H9 (cell line): ENCODE measurements around the gene MAP3K5. TPM values are rescaled to one million over a fixed set of nuclear protein-coding genes. Genes with fewer than 3 reads are reported as not detected.

Experiments used
- DNase-seq: peaks from one replicate; pipeline ENCODE4 v3.0.0-alpha.2; 2017
- H2AFZ ChIP-seq: one replicate; pipeline ENCODE4 v1.6.1; 2013; ENCODE audit warnings: mild to moderate bottlenecking, low read length, control low read depth, moderate library complexity
- H2AK5ac ChIP-seq: 2 replicates; pipeline ENCODE4 v1.6.1; 2013; ENCODE audit warnings: low read length, control low read depth, mixed read lengths; ENCODE audit not compliant: insufficient read length
- H2BK120ac ChIP-seq: one replicate; pipeline ENCODE4 v1.6.1; 2013; ENCODE audit warnings: low read depth, mild to moderate bottlenecking, low read length, control low read depth, inconsistent platforms; ENCODE audit not compliant: poor library complexity, severe bottlenecking
- H2BK12ac ChIP-seq: 2 replicates; pipeline ENCODE4 v1.6.1; 2013; ENCODE audit warnings: low read length, control low read depth, mixed read lengths, low read depth; ENCODE audit not compliant: insufficient read length
- H2BK15ac ChIP-seq: 2 replicates; pipeline ENCODE4 v1.6.1; 2013; ENCODE audit warnings: low read depth, low read length, control low read depth
- H2BK20ac ChIP-seq: one replicate; pipeline ENCODE4 v1.6.1; 2013; ENCODE audit warnings: low read depth, mild to moderate bottlenecking, low read length, control low read depth, inconsistent platforms; ENCODE audit not compliant: poor library complexity, severe bottlenecking
- H2BK5ac ChIP-seq: 2 replicates; pipeline ENCODE4 v1.6.1; 2013; ENCODE audit warnings: low read length, control low read depth, mixed read lengths; ENCODE audit not compliant: insufficient read length
- H3K14ac ChIP-seq: 2 replicates; pipeline ENCODE4 v1.6.1; 2013; ENCODE audit warnings: low read length, control low read depth; ENCODE audit not compliant: insufficient read depth
- H3K18ac ChIP-seq: 2 replicates; pipeline ENCODE4 v1.6.1; 2013; ENCODE audit warnings: low read depth, mild to moderate bottlenecking, mixed read lengths, low read length, control low read depth; ENCODE audit not compliant: insufficient read length
- H3K23ac ChIP-seq: 2 replicates; pipeline ENCODE4 v1.6.1; 2013; ENCODE audit warnings: low read length, control low read depth, mixed read lengths, low read depth; ENCODE audit not compliant: insufficient read length
- H3K23me2 ChIP-seq: 2 replicates; pipeline ENCODE4 v1.6.1; 2013; ENCODE audit warnings: low read depth, mild to moderate bottlenecking, mixed read lengths, low read length, control low read depth; ENCODE audit not compliant: insufficient read length, poor library complexity, severe bottlenecking
- H3K27ac ChIP-seq: 2 replicates; pipeline ENCODE4 v1.5.1; 2013; ENCODE audit warnings: low read length, control low read depth, mixed read lengths, low read depth; ENCODE audit not compliant: insufficient read length
- H3K27me3 ChIP-seq: 2 replicates; pipeline ENCODE4 v1.6.1; 2013; ENCODE audit warnings: low read length, control low read depth, inconsistent platforms; ENCODE audit not compliant: insufficient read depth
- H3K4ac ChIP-seq: 2 replicates; pipeline ENCODE4 v1.6.1; 2013; ENCODE audit warnings: low read depth, mild to moderate bottlenecking, control low read depth, inconsistent platforms, low read length, moderate library complexity
- H3K4me1 ChIP-seq: 2 replicates; pipeline ENCODE4 v1.6.1; 2013; ENCODE audit warnings: low read length, control low read depth, inconsistent platforms; ENCODE audit not compliant: insufficient read depth
- H3K4me2 ChIP-seq: 2 replicates; pipeline ENCODE4 v1.6.1; 2013; ENCODE audit warnings: low read length, control low read depth, mixed read lengths; ENCODE audit not compliant: insufficient read length, insufficient read depth
- H3K56ac ChIP-seq: 2 replicates; pipeline ENCODE4 v1.6.1; 2013; ENCODE audit warnings: low read depth, mild to moderate bottlenecking, mixed read lengths, low read length, control low read depth; ENCODE audit not compliant: insufficient read length
- H3K79me1 ChIP-seq: 2 replicates; pipeline ENCODE4 v1.6.1; 2013; ENCODE audit warnings: low read depth, mild to moderate bottlenecking, moderate library complexity, low read length, control low read depth, inconsistent platforms; ENCODE audit not compliant: insufficient read depth, poor library complexity, severe bottlenecking
- H3K79me2 ChIP-seq: 2 replicates; pipeline ENCODE4 v1.6.1; 2013; ENCODE audit warnings: low read length, control low read depth, inconsistent platforms; ENCODE audit not compliant: insufficient read depth
- H3K9ac ChIP-seq: 2 replicates; pipeline ENCODE4 v1.6.1; 2013; ENCODE audit warnings: low read length, control low read depth, mixed read lengths; ENCODE audit not compliant: insufficient read length; ENCODE audit errors: extremely low read depth
- H3K9me3 ChIP-seq: one replicate; pipeline ENCODE4 v1.6.1; 2013; ENCODE audit warnings: low read depth, low read length, inconsistent platforms; ENCODE audit not compliant: control insufficient read depth
- H3T11ph ChIP-seq: one replicate; pipeline ENCODE4 v1.6.1; 2013; ENCODE audit warnings: mild to moderate bottlenecking, low read length, control low read depth, inconsistent platforms
- H4K20me1 ChIP-seq: one replicate; pipeline ENCODE4 v1.6.1; 2013; ENCODE audit not compliant: control insufficient read depth, insufficient read length, insufficient read depth
- H4K5ac ChIP-seq: 2 replicates; pipeline ENCODE4 v1.6.1; 2013; ENCODE audit warnings: low read depth, mild to moderate bottlenecking, mixed read lengths, low read length, control low read depth; ENCODE audit not compliant: insufficient read length
- H4K8ac ChIP-seq: replicated peaks from 2 replicates; pipeline ENCODE4 v1.6.1; 2013; ENCODE audit warnings: low read length, control low read depth, mixed read lengths, low read depth; ENCODE audit not compliant: insufficient read length
- H4K91ac ChIP-seq: 2 replicates; pipeline ENCODE4 v1.6.1; 2013; ENCODE audit warnings: low read depth, mild to moderate bottlenecking, moderate library complexity, mixed read lengths, low read length, control low read depth; ENCODE audit not compliant: insufficient read length
- H3K27ac Mint-ChIP-seq, 3 experiments: 2 replicates in 2 of 3; 3 replicates in 1 of 3; pipeline ENCODE4 v1.8.0; 2020 to 2021; ENCODE audit warnings: mixed read lengths in 3 of 3, mild to moderate bottlenecking in 1 of 3, moderate library complexity in 1 of 3
- H3K27me3 Mint-ChIP-seq: 2 replicates; pipeline ENCODE4 v1.8.0; 2021; ENCODE audit warnings: low read depth, mild to moderate bottlenecking, moderate library complexity, mixed read lengths
- H3K36me3 Mint-ChIP-seq, 3 experiments: 2 replicates in 2 of 3; 3 replicates in 1 of 3; pipeline ENCODE4 v1.8.0; 2020 to 2021; ENCODE audit warnings: low read depth in 3 of 3, mixed read lengths in 3 of 3; ENCODE audit not compliant: insufficient read depth in 1 of 3
- H3K4me1 Mint-ChIP-seq, 2 experiments: 2 replicates each; pipeline ENCODE4 v1.8.0; 2020; ENCODE audit warnings: mixed read lengths in 2 of 2
- H3K4me3 Mint-ChIP-seq, 2 experiments: 2 replicates in 1 of 2; 3 replicates in 1 of 2; pipeline ENCODE4 v1.8.0; 2020 to 2021; ENCODE audit warnings: mild to moderate bottlenecking in 2 of 2, mixed read lengths in 2 of 2, moderate library complexity in 1 of 2
- H3K9me3 Mint-ChIP-seq, 2 experiments: 2 replicates in 1 of 2; 3 replicates in 1 of 2; pipeline ENCODE4 v1.8.0; 2020; ENCODE audit warnings: mild to moderate bottlenecking in 2 of 2, mixed read lengths in 2 of 2, moderate library complexity in 1 of 2
- CTCF ChIP-seq: fragments of 200-600 bp; sonication (generic); conservative IDR thresholded peaks from 3 replicates; pipeline ENCODE4 v1.8.0; 2021; ENCODE audit warnings: antibody characterized with exemption, mild to moderate bottlenecking
- WGBS: extraction: QIAGEN DNeasy Blood & Tissue Kit; methylation state at CpG from one replicate; pipeline ENCODE4 v1.1.7; 2013; ENCODE audit warnings: missing lambda C conversion rate, low lambda C conversion rate, mixed read lengths; ENCODE audit not compliant: insufficient read length; ENCODE audit errors: extremely low coverage; 5-methylcytosine and 5-hydroxymethylcytosine counted together
- total RNA-seq: library from RNA; stranded (reverse); gene quantifications from 2 replicates; pipeline ENCODE4 v1.2.1, GENCODE V29; 2021

Gene MAP3K5
- total RNA-seq, 1 experiment from 2014 or later = 1.6 TPM

GRCh38 chr6:136525586-136526195 is 266.6 kb downstream of the MAP3K5 start:
- Histone ChIP-seq H3K14ac (no peak overlapping the region), H4K8ac (no peak overlapping the region), H3K4me1 (peaks cover 22% of the 10 kb centered on the region), H2BK15ac (no peak overlapping the region), H4K5ac (no peak overlapping the region), H3K18ac (no peak overlapping the region), H3K56ac (no peak overlapping the region), H3T11ph (no peak overlapping the region), H3K27ac (no peak overlapping the region), H3K79me2 (peaks cover 4% of the 10 kb centered on the region; the same call in 1 of the 2 replicates), H3K27me3 (no peaks in the 10 kb centered on the region), H2AFZ (no peak overlapping the region), H3K4me2 (no peak overlapping the region), H2BK12ac (no peak overlapping the region), H4K20me1 (no peaks in the 10 kb centered on the region), H2BK20ac (no peak overlapping the region), H3K23me2 (no peaks in the 10 kb centered on the region), H2BK5ac (no peak overlapping the region), H3K4ac (no peak overlapping the region), H2AK5ac (no peak overlapping the region), H3K23ac (no peak overlapping the region), H4K91ac (no peak overlapping the region), H3K9ac (no peak overlapping the region), H3K79me1 (peaks cover 5% of the 10 kb centered on the region), H3K9me3 (no peaks in the 10 kb centered on the region), H2BK120ac (no peak overlapping the region)
- peaks cover 0 to 4% (median 2%) of the 10 kb centered on the region in 3 experiments; a peak in 2 of 7 replicates for H3K36me3 Mint-ChIP-seq
- peaks cover 44 to 55% of the 10 kb centered on the region in 2 experiments for H3K4me1 Mint-ChIP-seq
- H3K27me3 Mint-ChIP-seq = no peaks in the 10 kb centered on the region
- H3K4me3 Mint-ChIP-seq = peak overlapping the region in 1 of 2 experiments; percentile 64; a peak in 1 of 5 replicates
- peak overlapping the region in 2 of 3 experiments; percentile 82 to 87; a peak in 4 of 7 replicates for H3K27ac Mint-ChIP-seq
- WGBS = no CpG with 5 or more reads among the region's 8 CpGs
- no peaks in the 10 kb centered on the region for H3K9me3 Mint-ChIP-seq
- TF ChIP-seq CTCF = no peak
- no peak for DNase-seq
